HepG2 (cell line): ENCODE data around the gene DDRGK1. TPM values are rescaled to one million over a fixed set of nuclear protein-coding genes. Genes with fewer than 3 reads are reported as not detected.

ENCODE experiments used
- CC2D1A ChIP-seq: sonication (generic); formaldehyde crosslinking; IDR thresholded peaks from 2 replicates; pipeline ENCODE4 v1.8.1; 2023; ENCODE audit warnings: mild to moderate bottlenecking, missing genetic modification reagents
- CHCHD3 ChIP-seq: sonication (generic); formaldehyde crosslinking; IDR thresholded peaks from 2 replicates; pipeline ENCODE4 v1.8.0; 2022; ENCODE audit warnings: mild to moderate bottlenecking, missing genetic modification reagents, moderate library complexity
- CREB1 ChIP-seq, 2 experiments: fragments of 450-650 bp in 1 of 2; IDR thresholded peaks; 2 replicates each; pipeline ENCODE4 v1.6.1; 2016 to 2017; ENCODE audit warnings: control low read depth in 1 of 2, mild to moderate bottlenecking in 1 of 2, missing compliant biosample characterization in 1 of 2, missing genetic modification characterization in 1 of 2
- DNMT3B ChIP-seq: conservative IDR thresholded peaks from 2 replicates; pipeline ENCODE4 v1.6.1; 2016; ENCODE audit warnings: missing biosample characterization, control low read depth
- FIP1L1 ChIP-seq: fragments of 200-400 bp; formaldehyde crosslinking; IDR thresholded peaks from 2 replicates; pipeline ENCODE4 v1.6.1; 2018; ENCODE audit warnings: low read depth, mild to moderate bottlenecking, low read length, moderate library complexity, borderline replicate concordance; ENCODE audit not compliant: insufficient read depth
- KLF13 ChIP-seq: sonication (generic); formaldehyde crosslinking; IDR thresholded peaks from 2 replicates; pipeline ENCODE4 v1.4.0; 2020; ENCODE audit warnings: mild to moderate bottlenecking, missing genetic modification reagents
- MAFF ChIP-seq: IDR thresholded peaks from 2 replicates; pipeline ENCODE4 v1.6.1; 2011; ENCODE audit warnings: low read depth, low read length, improper control_type of control experiment
- POGZ ChIP-seq: sonication (generic); formaldehyde crosslinking; IDR thresholded peaks from 2 replicates; pipeline ENCODE4 v1.4.0; 2020; ENCODE audit warnings: mild to moderate bottlenecking, missing genetic modification reagents
- RBAK ChIP-seq: sonication (generic); formaldehyde crosslinking; IDR thresholded peaks from 2 replicates; pipeline ENCODE4 v1.5.1; 2020; ENCODE audit warnings: mild to moderate bottlenecking, missing genetic modification reagents
- RFXAP ChIP-seq: sonication (generic); formaldehyde crosslinking; IDR thresholded peaks from 2 replicates; pipeline ENCODE4 v1.4.0; 2020; ENCODE audit warnings: missing genetic modification reagents, borderline replicate concordance
- SIN3B ChIP-seq: fragments of 150-350 bp; IDR thresholded peaks from 2 replicates; pipeline ENCODE4 v1.6.1; 2014; ENCODE audit warnings: low read length
- TOE1 ChIP-seq: sonication (generic); formaldehyde crosslinking; IDR thresholded peaks from 2 replicates; pipeline ENCODE4 v1.4.0; 2020; ENCODE audit warnings: mild to moderate bottlenecking, missing genetic modification reagents
- ZMYM3 ChIP-seq: sonication (generic); formaldehyde crosslinking; IDR thresholded peaks from 2 replicates; pipeline ENCODE4 v1.5.1; 2020; ENCODE audit warnings: mild to moderate bottlenecking, missing genetic modification reagents
- ZNF136 ChIP-seq: sonication (generic); formaldehyde crosslinking; IDR thresholded peaks from 2 replicates; pipeline ENCODE4 v1.8.1; 2022; ENCODE audit warnings: low read depth, mild to moderate bottlenecking, moderate library complexity, missing genetic modification reagents
- ZNF737 ChIP-seq: sonication (generic); formaldehyde crosslinking; IDR thresholded peaks from 2 replicates; pipeline ENCODE4 v1.5.0; 2020; ENCODE audit warnings: missing genetic modification reagents, mild to moderate bottlenecking, borderline replicate concordance
- ZNF788 ChIP-seq: sonication (generic); formaldehyde crosslinking; IDR thresholded peaks from 2 replicates; pipeline ENCODE4 v1.5.0; 2020; ENCODE audit warnings: mild to moderate bottlenecking, missing genetic modification reagents, borderline replicate concordance
- polyA plus RNA-seq, 8 experiments: library from polyadenylated mRNA; depleted of rRNA in 3 of 8; stranded (reverse) in 7 of 8; unstranded in 1 of 8; fragments of >200 nt; fragmentation: Illumina TruSeq in 4 of 8; extraction: Trizol in 4 of 8; gene quantifications; 2 replicates each; pipeline versions ENCODE4 v1.2.1 to v1.2.3, GENCODE V29; 2011 to 2016; ENCODE audit warnings: low read depth in 4 of 8, missing spikeins in 1 of 8, mixed read lengths in 1 of 8; ENCODE audit not compliant: insufficient read depth in 1 of 8
- total RNA-seq, 5 experiments: library from RNA; depleted of rRNA; stranded (reverse); fragments of >200 nt; fragmentation: Illumina TruSeq; extraction: Trizol; gene quantifications; 2 replicates each; pipeline ENCODE4 v1.2.3, GENCODE V29; 2016; ENCODE audit warnings: low read depth in 1 of 5
- TF ChIP-seq, protein P1 (sequence below): sonication (generic); formaldehyde crosslinking; IDR thresholded peaks from 2 replicates; pipeline ENCODE4 v1.9.0; 2021; ENCODE audit warnings: missing genetic modification reagents, borderline replicate concordance
- TF ChIP-seq, protein P2 (sequence below): sonication (generic); formaldehyde crosslinking; IDR thresholded peaks from 2 replicates; pipeline ENCODE4 v1.9.0; 2021; ENCODE audit warnings: missing genetic modification reagents, borderline replicate concordance
- TF ChIP-seq, protein P3 (sequence below): sonication (generic); formaldehyde crosslinking; IDR thresholded peaks from 2 replicates; pipeline ENCODE4 v1.4.0; 2020; ENCODE audit warnings: missing genetic modification reagents
- TF ChIP-seq, protein P4 (sequence below): IDR thresholded peaks from 2 replicates; pipeline ENCODE4 v1.6.1; 2012; ENCODE audit warnings: inconsistent platforms

DDRGK1 gene
- total and polyA plus RNA-seq, 2 of the 13 experiments (the other 11 are each of a cell fraction or from before 2014, with no cell fraction given): 96.7 to 149 TPM

DNA sequence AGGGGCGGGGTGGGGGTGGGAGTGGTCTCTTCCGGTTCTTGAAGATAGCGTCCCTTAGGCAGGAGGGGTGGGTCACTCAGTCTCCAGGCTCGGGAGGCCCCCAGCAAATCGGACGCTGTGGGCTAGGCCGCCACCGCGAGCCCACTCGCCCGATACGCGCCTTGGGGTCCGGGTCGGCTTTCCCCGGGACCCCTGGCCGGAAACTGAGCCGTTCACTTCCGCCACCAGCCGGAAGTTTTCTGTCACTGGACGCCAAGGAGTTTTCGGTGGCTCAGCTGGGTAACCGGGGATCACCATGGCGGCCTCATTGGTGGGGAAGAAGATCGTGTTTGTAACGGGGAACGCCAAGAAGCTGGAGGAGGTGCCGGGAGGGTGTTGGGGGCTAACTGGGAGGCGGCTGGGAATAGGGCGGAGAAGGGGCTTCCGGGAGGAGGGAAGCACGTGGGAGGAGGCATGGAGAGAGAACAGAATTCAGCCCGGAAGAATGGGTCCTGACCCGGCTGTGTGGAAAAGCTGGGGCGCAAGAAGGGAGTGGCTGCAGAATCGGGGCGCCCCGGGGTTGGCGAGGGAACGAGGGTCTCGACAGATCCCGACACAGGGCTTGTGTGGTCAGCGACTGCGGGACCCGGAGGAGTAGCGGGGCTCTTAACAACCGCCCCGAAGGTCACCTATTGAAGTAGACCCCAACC is 4.9 kb upstream of the DDRGK1 start, which contains the start of gene ITPA (continued):
- TF ChIP-seq, protein P1, sequence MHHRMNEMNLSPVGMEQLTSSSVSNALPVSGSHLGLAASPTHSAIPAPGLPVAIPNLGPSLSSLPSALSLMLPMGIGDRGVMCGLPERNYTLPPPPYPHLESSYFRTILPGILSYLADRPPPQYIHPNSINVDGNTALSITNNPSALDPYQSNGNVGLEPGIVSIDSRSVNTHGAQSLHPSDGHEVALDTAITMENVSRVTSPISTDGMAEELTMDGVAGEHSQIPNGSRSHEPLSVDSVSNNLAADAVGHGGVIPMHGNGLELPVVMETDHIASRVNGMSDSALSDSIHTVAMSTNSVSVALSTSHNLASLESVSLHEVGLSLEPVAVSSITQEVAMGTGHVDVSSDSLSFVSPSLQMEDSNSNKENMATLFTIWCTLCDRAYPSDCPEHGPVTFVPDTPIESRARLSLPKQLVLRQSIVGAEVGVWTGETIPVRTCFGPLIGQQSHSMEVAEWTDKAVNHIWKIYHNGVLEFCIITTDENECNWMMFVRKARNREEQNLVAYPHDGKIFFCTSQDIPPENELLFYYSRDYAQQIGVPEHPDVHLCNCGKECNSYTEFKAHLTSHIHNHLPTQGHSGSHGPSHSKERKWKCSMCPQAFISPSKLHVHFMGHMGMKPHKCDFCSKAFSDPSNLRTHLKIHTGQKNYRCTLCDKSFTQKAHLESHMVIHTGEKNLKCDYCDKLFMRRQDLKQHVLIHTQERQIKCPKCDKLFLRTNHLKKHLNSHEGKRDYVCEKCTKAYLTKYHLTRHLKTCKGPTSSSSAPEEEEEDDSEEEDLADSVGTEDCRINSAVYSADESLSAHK (CRISPR knock-in tag): no peak; the same call in 1 of the 2 replicates
- TF ChIP-seq ZNF788 (CRISPR knock-in tag) (peak; percentile 41; the same call in 1 of the 2 replicates), MAFF (no peak), RBAK (CRISPR knock-in tag) (0 out of 2 replicates have a peak, but pooled peaks have one; percentile 30), ZNF136 (CRISPR knock-in tag) (0 out of 2 replicates have a peak, but pooled peaks have one; percentile 60), CHCHD3 (CRISPR knock-in tag) (peak; percentile 69; the same call in 1 of the 2 replicates), FIP1L1 (no peak), KLF13 (CRISPR knock-in tag) (peak; percentile 20; the same call in 1 of the 2 replicates), RFXAP (no peak; the same call in 1 of the 2 replicates), POGZ (CRISPR knock-in tag) (no peak), TOE1 (CRISPR knock-in tag) (no peak), SIN3B (peak; percentile 60; the same call in 1 of the 2 replicates), DNMT3B (CRISPR knock-in tag) (peak; percentile 98), CC2D1A (CRISPR knock-in tag) (0 out of 2 replicates have a peak, but pooled peaks have one; percentile 74), CREB1 (IDR thresholded peaks at IDR 0.05) (no peak), CREB1 (CRISPR knock-in tag; IDR thresholded peaks at IDR 0.05) (no peak), ZNF737 (CRISPR knock-in tag) (no peak; the same call in 1 of the 2 replicates), ZMYM3 (CRISPR knock-in tag) (no peak)
- TF ChIP-seq, protein P2, sequence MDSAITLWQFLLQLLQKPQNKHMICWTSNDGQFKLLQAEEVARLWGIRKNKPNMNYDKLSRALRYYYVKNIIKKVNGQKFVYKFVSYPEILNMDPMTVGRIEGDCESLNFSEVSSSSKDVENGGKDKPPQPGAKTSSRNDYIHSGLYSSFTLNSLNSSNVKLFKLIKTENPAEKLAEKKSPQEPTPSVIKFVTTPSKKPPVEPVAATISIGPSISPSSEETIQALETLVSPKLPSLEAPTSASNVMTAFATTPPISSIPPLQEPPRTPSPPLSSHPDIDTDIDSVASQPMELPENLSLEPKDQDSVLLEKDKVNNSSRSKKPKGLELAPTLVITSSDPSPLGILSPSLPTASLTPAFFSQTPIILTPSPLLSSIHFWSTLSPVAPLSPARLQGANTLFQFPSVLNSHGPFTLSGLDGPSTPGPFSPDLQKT (CRISPR knock-in tag): no peak
- TF ChIP-seq, protein P3, sequence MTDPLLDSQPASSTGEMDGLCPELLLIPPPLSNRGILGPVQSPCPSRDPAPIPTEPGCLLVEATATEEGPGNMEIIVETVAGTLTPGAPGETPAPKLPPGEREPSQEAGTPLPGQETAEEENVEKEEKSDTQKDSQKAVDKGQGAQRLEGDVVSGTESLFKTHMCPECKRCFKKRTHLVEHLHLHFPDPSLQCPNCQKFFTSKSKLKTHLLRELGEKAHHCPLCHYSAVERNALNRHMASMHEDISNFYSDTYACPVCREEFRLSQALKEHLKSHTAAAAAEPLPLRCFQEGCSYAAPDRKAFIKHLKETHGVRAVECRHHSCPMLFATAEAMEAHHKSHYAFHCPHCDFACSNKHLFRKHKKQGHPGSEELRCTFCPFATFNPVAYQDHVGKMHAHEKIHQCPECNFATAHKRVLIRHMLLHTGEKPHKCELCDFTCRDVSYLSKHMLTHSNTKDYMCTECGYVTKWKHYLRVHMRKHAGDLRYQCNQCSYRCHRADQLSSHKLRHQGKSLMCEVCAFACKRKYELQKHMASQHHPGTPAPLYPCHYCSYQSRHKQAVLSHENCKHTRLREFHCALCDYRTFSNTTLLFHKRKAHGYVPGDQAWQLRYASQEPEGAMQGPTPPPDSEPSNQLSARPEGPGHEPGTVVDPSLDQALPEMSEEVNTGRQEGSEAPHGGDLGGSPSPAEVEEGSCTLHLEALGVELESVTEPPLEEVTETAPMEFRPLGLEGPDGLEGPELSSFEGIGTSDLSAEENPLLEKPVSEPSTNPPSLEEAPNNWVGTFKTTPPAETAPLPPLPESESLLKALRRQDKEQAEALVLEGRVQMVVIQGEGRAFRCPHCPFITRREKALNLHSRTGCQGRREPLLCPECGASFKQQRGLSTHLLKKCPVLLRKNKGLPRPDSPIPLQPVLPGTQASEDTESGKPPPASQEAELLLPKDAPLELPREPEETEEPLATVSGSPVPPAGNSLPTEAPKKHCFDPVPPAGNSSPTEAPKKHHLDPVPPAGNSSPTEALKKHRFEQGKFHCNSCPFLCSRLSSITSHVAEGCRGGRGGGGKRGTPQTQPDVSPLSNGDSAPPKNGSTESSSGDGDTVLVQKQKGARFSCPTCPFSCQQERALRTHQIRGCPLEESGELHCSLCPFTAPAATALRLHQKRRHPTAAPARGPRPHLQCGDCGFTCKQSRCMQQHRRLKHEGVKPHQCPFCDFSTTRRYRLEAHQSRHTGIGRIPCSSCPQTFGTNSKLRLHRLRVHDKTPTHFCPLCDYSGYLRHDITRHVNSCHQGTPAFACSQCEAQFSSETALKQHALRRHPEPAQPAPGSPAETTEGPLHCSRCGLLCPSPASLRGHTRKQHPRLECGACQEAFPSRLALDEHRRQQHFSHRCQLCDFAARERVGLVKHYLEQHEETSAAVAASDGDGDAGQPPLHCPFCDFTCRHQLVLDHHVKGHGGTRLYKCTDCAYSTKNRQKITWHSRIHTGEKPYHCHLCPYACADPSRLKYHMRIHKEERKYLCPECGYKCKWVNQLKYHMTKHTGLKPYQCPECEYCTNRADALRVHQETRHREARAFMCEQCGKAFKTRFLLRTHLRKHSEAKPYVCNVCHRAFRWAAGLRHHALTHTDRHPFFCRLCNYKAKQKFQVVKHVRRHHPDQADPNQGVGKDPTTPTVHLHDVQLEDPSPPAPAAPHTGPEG: peak; percentile 71; the same call in 1 of the 2 replicates
- TF ChIP-seq, protein P4, sequence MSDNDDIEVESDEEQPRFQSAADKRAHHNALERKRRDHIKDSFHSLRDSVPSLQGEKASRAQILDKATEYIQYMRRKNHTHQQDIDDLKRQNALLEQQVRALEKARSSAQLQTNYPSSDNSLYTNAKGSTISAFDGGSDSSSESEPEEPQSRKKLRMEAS: peak; percentile 98
